Neuronal stem cell (in vitro differentiated cells): ENCODE measurements around the gene NRXN3.

ENCODE experiments used
- DNase-seq: peaks from one replicate; pipeline ENCODE4 v3.0.0-alpha.2; 2013; ENCODE audit warnings: low spot score
- H2AFZ ChIP-seq: one replicate; pipeline ENCODE4 v1.6.1; 2013; ENCODE audit warnings: mild to moderate bottlenecking, low read length, inconsistent platforms
- H2AK5ac ChIP-seq: 2 replicates; pipeline ENCODE4 v1.6.1; 2013; ENCODE audit warnings: low read depth, mild to moderate bottlenecking, inconsistent platforms, low read length, moderate library complexity, mixed read lengths
- H2BK120ac ChIP-seq: 2 replicates; pipeline ENCODE4 v1.6.1; 2013; ENCODE audit warnings: low read depth, mild to moderate bottlenecking, inconsistent platforms, low read length, moderate library complexity, mixed read lengths
- H2BK12ac ChIP-seq: one replicate; pipeline ENCODE4 v1.6.1; 2013; ENCODE audit warnings: low read length, inconsistent platforms
- H2BK15ac ChIP-seq: 2 replicates; pipeline ENCODE4 v1.6.1; 2013; ENCODE audit warnings: mild to moderate bottlenecking, low read length, inconsistent platforms, mixed read lengths
- H2BK5ac ChIP-seq: one replicate; pipeline ENCODE4 v1.6.1; 2013; ENCODE audit warnings: inconsistent platforms, mild to moderate bottlenecking, low read length, moderate library complexity
- H3K14ac ChIP-seq: one replicate; pipeline ENCODE4 v1.6.1; 2013; ENCODE audit warnings: low read length, inconsistent platforms
- H3K18ac ChIP-seq: 2 replicates; pipeline ENCODE4 v1.6.1; 2013; ENCODE audit warnings: low read length, inconsistent platforms
- H3K23ac ChIP-seq: 2 replicates; pipeline ENCODE4 v1.6.1; 2013; ENCODE audit warnings: low read depth, mild to moderate bottlenecking, mixed read lengths, low read length, inconsistent platforms; ENCODE audit not compliant: poor library complexity
- H3K27ac ChIP-seq: replicated peaks from 3 replicates; pipeline ENCODE4 v1.5.1; 2013; ENCODE audit warnings: low read length, inconsistent platforms
- H3K27me3 ChIP-seq, 3 experiments: 2 replicates each; pipeline ENCODE4 v1.6.1; 2013; ENCODE audit warnings: low read length in 3 of 3, mild to moderate bottlenecking in 2 of 3, inconsistent platforms in 1 of 3, low read depth in 1 of 3, mixed read lengths in 1 of 3, moderate library complexity in 1 of 3; ENCODE audit not compliant: control insufficient read depth in 3 of 3, insufficient read depth in 3 of 3
- H3K36me3 ChIP-seq, 2 donors: replicated peaks in 1 of 2; 2 replicates each; pipeline ENCODE4 v1.6.1; 2013; ENCODE audit warnings: low read length in 2 of 2; ENCODE audit not compliant: control insufficient read depth in 2 of 2, insufficient read depth in 2 of 2
- H3K4ac ChIP-seq: 2 replicates; pipeline ENCODE4 v1.6.1; 2013; ENCODE audit warnings: inconsistent platforms, mild to moderate bottlenecking, low read length, moderate library complexity
- H3K4me1 ChIP-seq, 2 donors: 1 replicate in 1 of 2; 2 replicates in 1 of 2; pipeline ENCODE4 v1.6.1; 2013; ENCODE audit warnings: low read length in 2 of 2, low read depth in 1 of 2; ENCODE audit not compliant: control insufficient read depth in 2 of 2, insufficient read depth in 1 of 2
- H3K4me2 ChIP-seq: one replicate; pipeline ENCODE4 v1.6.1; 2013; ENCODE audit warnings: mild to moderate bottlenecking, low read length, inconsistent platforms; ENCODE audit not compliant: insufficient read depth, poor library complexity, severe bottlenecking
- H3K4me3 ChIP-seq, 2 donors: 2 replicates each; pipeline ENCODE4 v1.5.1; 2013; ENCODE audit warnings: low read length in 2 of 2, mild to moderate bottlenecking in 2 of 2, inconsistent platforms in 1 of 2, moderate library complexity in 1 of 2
- H3K79me1 ChIP-seq: one replicate; pipeline ENCODE4 v1.6.1; 2013; ENCODE audit warnings: low read depth, mild to moderate bottlenecking, inconsistent platforms, low read length, moderate library complexity
- H3K9ac ChIP-seq: one replicate; pipeline ENCODE4 v1.6.1; 2013; ENCODE audit warnings: mild to moderate bottlenecking, low read depth, low read length, inconsistent platforms; ENCODE audit not compliant: poor library complexity
- H3K9me3 ChIP-seq, 2 donors: replicated peaks in 1 of 2; 2 replicates each; pipeline versions ENCODE3 to v1.6.1; 2013; ENCODE audit warnings: low read length in 2 of 2, mild to moderate bottlenecking in 2 of 2, inconsistent platforms in 1 of 2, low read depth in 1 of 2, mixed read lengths in 1 of 2, moderate library complexity in 1 of 2; ENCODE audit not compliant: control insufficient read depth in 2 of 2, insufficient read depth in 1 of 2
- H4K8ac ChIP-seq: one replicate; pipeline ENCODE4 v1.6.1; 2013; ENCODE audit warnings: low read depth, mild to moderate bottlenecking, inconsistent platforms, low read length, moderate library complexity
- H4K91ac ChIP-seq: one replicate; pipeline ENCODE4 v1.6.1; 2013; ENCODE audit warnings: low read length, low read depth, mild to moderate bottlenecking, inconsistent platforms; ENCODE audit not compliant: poor library complexity
- WGBS, 2 donors: extraction: QIAGEN DNeasy Blood & Tissue Kit; methylation state at CpG; one replicate each; pipeline ENCODE4 v1.1.7; 2013; ENCODE audit warnings: missing lambda C conversion rate in 2 of 2, mixed read lengths in 1 of 2; ENCODE audit not compliant: insufficient read length in 2 of 2, insufficient replicate concordance in 1 of 2; ENCODE audit errors: extremely low coverage in 2 of 2; 5-methylcytosine and 5-hydroxymethylcytosine counted together

The NRXN3 gene

DNA sequence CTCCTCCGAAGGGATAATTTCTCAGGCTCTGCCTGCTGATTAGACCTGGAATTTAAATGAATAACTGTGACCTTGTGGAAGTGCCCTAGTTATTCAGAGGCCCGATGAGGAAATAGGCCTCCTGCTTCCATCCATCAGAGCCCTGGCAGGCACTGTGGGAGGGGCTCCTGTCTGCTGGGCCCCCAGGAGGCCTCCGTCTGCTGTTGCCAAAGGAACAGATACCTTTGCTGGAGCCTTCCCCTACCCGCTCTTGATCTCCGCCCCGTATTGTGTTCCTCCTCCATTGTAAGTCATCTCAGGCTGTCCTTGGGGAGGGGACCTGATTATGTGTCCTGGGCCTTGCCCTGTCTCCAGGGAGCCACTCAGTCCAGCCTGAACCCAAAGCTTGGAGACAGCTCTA, 112.3 kb downstream of the NRXN3 start:
- no peak overlapping the region for H3K27ac ChIP-seq
- no CpG with 5 or more reads among the region's 6 CpGs for WGBS, 2 donors
- no peak for DNase-seq

DNA sequence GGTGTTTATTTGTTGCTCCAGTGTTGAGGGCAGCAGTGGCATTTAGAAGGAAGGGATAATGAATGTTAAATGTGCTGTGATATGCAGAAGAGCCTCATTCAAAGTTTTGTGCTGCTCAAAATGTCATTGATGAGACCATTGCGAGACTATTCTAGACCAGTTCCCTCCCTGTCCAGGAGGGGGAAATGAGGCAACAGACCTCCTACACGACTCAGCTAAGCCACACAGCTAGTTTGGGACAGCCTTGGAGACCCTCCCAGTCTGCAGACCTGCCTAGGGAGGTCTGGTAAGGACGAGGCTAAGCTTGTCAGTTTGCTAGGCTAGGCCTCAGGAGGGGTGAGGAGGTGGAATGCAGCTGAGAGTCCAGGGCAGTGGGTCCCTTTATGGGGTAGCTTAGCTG, 116.0 kb downstream of the NRXN3 start:
- Histone ChIP-seq H2AK5ac (peak overlapping the region; percentile 30), H3K79me1 (no peaks in the 10 kb centered on the region), H2BK15ac (no peak overlapping the region), H3K9me3 (no peaks in the 10 kb centered on the region), H2BK5ac (no peak overlapping the region), H3K27me3 (peaks cover 0 to 2% (median 0%) of the 10 kb centered on the region in 3 experiments), H3K4me1 (peaks cover 0 to 2% of the 10 kb centered on the region in 2 donors), H2BK12ac (no peak overlapping the region), H3K27ac (no peak overlapping the region), H3K4me3 (peak overlapping the region in 1 of 2 donors; percentile 30), H4K8ac (no peak overlapping the region), H3K36me3 (no peaks in the 10 kb centered on the region), H4K91ac (no peak overlapping the region), H3K18ac (peak overlapping the region; percentile 55), H3K4me2 (no peak overlapping the region), H3K4ac (no peak overlapping the region), H2AFZ (no peak overlapping the region), H2BK120ac (no peak overlapping the region), H3K23ac (no peak overlapping the region), H3K14ac (no peak overlapping the region), H3K9ac (no peak overlapping the region)
- no peak for DNase-seq
- no CpG with 5 or more reads among the region's 3 CpGs for WGBS, 2 donors

More for the DNA sequence above, 112.3 kb downstream of the NRXN3 start:
- Histone ChIP-seq H2BK5ac (no peak overlapping the region), H3K4me2 (no peak overlapping the region), H3K27me3 (peaks cover 0 to 2% (median 0%) of the 10 kb centered on the region in 3 experiments), H2BK15ac (no peak overlapping the region), H3K9me3 (no peaks in the 10 kb centered on the region), H3K4me3 (no peak overlapping the region), H3K36me3 (no peaks in the 10 kb centered on the region), H2AFZ (no peak overlapping the region), H3K23ac (no peak overlapping the region), H3K14ac (no peak overlapping the region), H4K91ac (no peak overlapping the region), H4K8ac (no peak overlapping the region), H3K4me1 (peaks cover 0 to 4% of the 10 kb centered on the region in 2 donors), H3K9ac (no peak overlapping the region), H3K4ac (no peak overlapping the region), H2BK120ac (no peak overlapping the region), H2AK5ac (no peak overlapping the region), H2BK12ac (no peak overlapping the region), H3K18ac (no peak overlapping the region), H3K79me1 (no peaks in the 10 kb centered on the region)

DNA sequence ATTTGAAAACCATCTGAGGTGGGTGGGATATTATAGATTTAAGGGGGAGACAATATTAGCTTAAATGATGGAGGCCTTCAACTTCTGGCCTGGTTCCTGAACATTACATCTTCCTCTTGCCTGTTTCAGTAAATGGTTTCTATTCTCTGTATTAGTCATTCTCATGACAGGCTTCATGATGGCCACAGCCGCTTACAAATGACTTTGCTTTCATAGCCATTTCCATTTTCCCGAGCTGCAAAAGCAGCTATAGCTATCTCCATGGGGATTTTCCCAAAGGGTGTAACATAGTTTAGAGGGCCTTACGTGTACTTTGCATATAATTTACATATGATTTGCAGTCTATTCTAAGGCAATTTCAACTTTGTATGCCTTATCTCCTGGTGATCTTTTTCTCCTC, 121.8 kb downstream of the NRXN3 start:
- no peak for DNase-seq
- no peaks in the 10 kb centered on the region for H3K36me3 ChIP-seq
- no peak overlapping the region for H3K14ac ChIP-seq
- H3K27ac ChIP-seq = no peak overlapping the region
- H2BK5ac ChIP-seq = no peak overlapping the region
- WGBS, 2 donors = no CpG with 5 or more reads among the region's 3 CpGs
- no peak overlapping the region for H4K91ac ChIP-seq
- H3K79me1 ChIP-seq = no peaks in the 10 kb centered on the region
- no peak overlapping the region for H3K4me2 ChIP-seq
- H3K4me3 ChIP-seq = no peak overlapping the region
- no peak overlapping the region for H2AK5ac ChIP-seq
- no peak overlapping the region for H2BK120ac ChIP-seq
- no peak overlapping the region for H3K4ac ChIP-seq
- no peak overlapping the region for H3K9ac ChIP-seq
- H2BK12ac ChIP-seq = no peak overlapping the region
- H2AFZ ChIP-seq = no peak overlapping the region
- H3K18ac ChIP-seq = no peak overlapping the region
- H3K4me1 ChIP-seq = no peaks in the 10 kb centered on the region
- no peaks in the 10 kb centered on the region for H3K27me3 ChIP-seq
- H3K9me3 ChIP-seq = no peaks in the 10 kb centered on the region
- H2BK15ac ChIP-seq = no peak overlapping the region
- H3K23ac ChIP-seq = no peak overlapping the region
- no peak overlapping the region for H4K8ac ChIP-seq

DNA sequence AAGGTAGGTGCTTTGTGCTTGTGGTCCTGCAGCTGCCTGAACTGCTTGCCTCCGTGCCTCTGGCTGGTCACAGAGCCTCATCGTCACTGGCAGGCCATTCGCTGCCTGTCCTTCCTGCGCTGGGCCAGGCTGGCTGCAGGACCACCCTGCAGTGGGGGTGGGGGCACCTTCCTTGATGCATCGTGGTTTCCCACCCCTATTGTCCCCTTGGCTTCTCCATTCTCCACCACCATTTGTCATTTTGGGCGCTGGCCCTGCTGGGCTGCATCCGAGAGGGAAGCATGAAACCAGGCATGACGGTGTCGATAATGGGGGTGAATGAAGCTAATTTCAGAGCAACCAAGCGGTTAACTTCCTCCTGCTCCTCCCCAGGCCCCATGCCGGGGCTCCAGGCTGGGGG, 127.7 kb downstream of the NRXN3 start:
- peak overlapping the region; percentile 35 for H2AFZ ChIP-seq
- H3K14ac ChIP-seq = no peak overlapping the region
- no peak overlapping the region for H3K4me3 ChIP-seq
- H3K36me3 ChIP-seq = no peaks in the 10 kb centered on the region
- H3K4me2 ChIP-seq = no peak overlapping the region
- H3K27me3 ChIP-seq = no peaks in the 10 kb centered on the region
- H3K4ac ChIP-seq = no peak overlapping the region
- peaks cover 0 to 13% of the 10 kb centered on the region in 2 donors for H3K4me1 ChIP-seq
- peak overlapping the region; percentile 70 for H4K8ac ChIP-seq
- peak overlapping the region; percentile 5 for H4K91ac ChIP-seq
- WGBS, 2 donors = no CpG with 5 or more reads among the region's 11 CpGs
- H2BK15ac ChIP-seq = peak overlapping the region; percentile 40
- no peaks in the 10 kb centered on the region for H3K79me1 ChIP-seq
- H3K23ac ChIP-seq = no peak overlapping the region
- peak overlapping the region; percentile 28 for H2AK5ac ChIP-seq
- peak overlapping the region; percentile 33 for H2BK5ac ChIP-seq
- H3K18ac ChIP-seq = peak overlapping the region; percentile 94
- H3K9ac ChIP-seq = peak overlapping the region; percentile 53
- H2BK12ac ChIP-seq = peak overlapping the region; percentile 27
- no peak overlapping the region for H3K27ac ChIP-seq
- peaks cover 0 to 1% of the 10 kb centered on the region in 2 donors for H3K9me3 ChIP-seq
- no peak for DNase-seq
- no peak overlapping the region for H2BK120ac ChIP-seq
